ENCODE results near the gene PIM1.
"Not testable (repeated sequence)": the region's sequence is repeated elsewhere in the genome, so short reads cannot be mapped to it uniquely, and the experiment has no call there.

Gene PIM1

GRCh38 chr6:37171201-37171969, 1.4 kb downstream of the PIM1 start:
- DNase-seq (ENCODE audit: low read depth), result no peak

- DNase-seq (ENCODE audit: low read depth), result peak; percentile 83
Observed at GRCh38 chr6:37171970-37172812, 2.2 kb downstream of the PIM1 start.

- DNase-seq (ENCODE audit: low read depth), result no peak
Observed at GRCh38 chr6:37172912-37173492, 3.0 kb downstream of the PIM1 start.

- no peak for DNase-seq (ENCODE audit: low read depth)
Observed at GRCh38 chr6:37173493-37174195, 3.7 kb downstream of the PIM1 start.

- DNase-seq (ENCODE audit: low read depth), result no peak
Observed at GRCh38 chr6:37174196-37174514, 4.2 kb downstream of the PIM1 start.

GRCh38 chr6:37174515-37175331, 4.8 kb downstream of the PIM1 start:
- DNase-seq (ENCODE audit: low read depth), result no peak

- DNase-seq (ENCODE audit: low read depth), result no peak
Observed at GRCh38 chr6:37175332-37176267, 5.6 kb downstream of the PIM1 start.

- no peak for DNase-seq (ENCODE audit: low read depth)
Observed at GRCh38 chr6:37176268-37177076, 6.5 kb downstream of the PIM1 start.

- DNase-seq (ENCODE audit: low read depth), result no peak
Observed at GRCh38 chr6:37177077-37177934, 7.4 kb downstream of the PIM1 start.

- no peak for DNase-seq (ENCODE audit: low read depth)
Observed at GRCh38 chr6:37177935-37178517, 8.1 kb downstream of the PIM1 start.

GRCh38 chr6:37180075-37180474, 10.1 kb downstream of the PIM1 start:
- DNase-seq (ENCODE audit: low read depth), result no peak

GRCh38 chr6:37180610-37181009, 10.7 kb downstream of the PIM1 start:
- DNase-seq (ENCODE audit: low read depth), result not testable (repeated sequence)

GRCh38 chr6:37182736-37183590, 13.0 kb downstream of the PIM1 start:
- DNase-seq (ENCODE audit: low read depth), result peak; percentile 45

GRCh38 chr6:37185949-37186720, 16.2 kb downstream of the PIM1 start:
- DNase-seq (ENCODE audit: low read depth), result not testable (repeated sequence)

GRCh38 chr6:37187321-37188022, 17.5 kb downstream of the PIM1 start:
- DNase-seq (ENCODE audit: low read depth), result no peak

All from activated T-cell treated with anti-CD3 and anti-CD28 coated beads for 48 hours (primary cell).